HCT116 (cell line): Measurements from ENCODE around the gene MAML3. TPM values are rescaled to one million over a fixed set of nuclear protein-coding genes. Genes with fewer than 3 reads are reported as not detected.
A peak's percentile ranks its signal among the peaks of the same experiment; 100 is the strongest.

Source experiments
- ATAC-seq: fragments of 200-7000 bp; cut with Tn5 transposase; 2 replicates; pipeline ENCODE4 v1.9.1; 2020; ENCODE audit warnings: mild to moderate bottlenecking, moderate library complexity
- BruUV-seq: library from RNA; stranded (reverse); fragments of 400-500 nt; replicated peaks from 2 replicates; lab custom pipeline; 2021; lab: Mats Ljungman, UMichigan
- CTCF ChIA-PET: fragments of 300-600 bp; sonication (Branson Sonifier 250); formaldehyde crosslinking; loops from one replicate; lab custom pipeline; 2021; ENCODE audit warnings: antibody characterized with exemption; lab: Charles Lee
- POLR2A ChIA-PET: fragments of 300-600, 350-600 bp; sonication (Branson Sonifier 250); formaldehyde crosslinking; loops from one replicate; lab custom pipeline; 2021; ENCODE audit warnings: antibody characterized with exemption; lab: Charles Lee
- RAD21 ChIA-PET, 2 experiments: fragments of 300-600 bp; sonication (Branson Sonifier 250); formaldehyde crosslinking; loops; one replicate each; lab custom pipeline; 2023; ENCODE audit warnings: low total read pairs in 2 of 2; ENCODE audit not compliant: uncharacterized antibody in 2 of 2, unreplicated experiment in 2 of 2, low non-redundant PET in 1 of 2; lab: Charles Lee
- DNase-seq: peaks from one replicate; pipeline ENCODE4 v3.0.0-alpha.2; 2010; ENCODE audit warnings: low read depth, low spot score
- H2AFZ ChIP-seq: fragments of 200-600 bp; shearing (Covaris generic), sonication (generic); 2 replicates; pipeline ENCODE4 v1.6.1; 2017; ENCODE audit warnings: low read depth, mixed run types, mixed read lengths, antibody characterized with exemption, low read length; ENCODE audit not compliant: poor library complexity, severe bottlenecking
- H3K27ac ChIP-seq: 2 replicates; pipeline ENCODE4 v1.5.1; 2012; ENCODE audit warnings: low read depth, low read length
- H3K27me3 ChIP-seq: fragments of 200-600 bp; sonication (generic); 2 replicates; pipeline ENCODE4 v1.6.1; 2016; ENCODE audit warnings: mixed run types, low read length, mixed read lengths; ENCODE audit not compliant: insufficient read depth
- H3K36me3 ChIP-seq, 2 experiments: fragments of 200-500 bp in 1 of 2; fragments of 200-600 bp in 1 of 2; sonication (Bioruptor generic) in 1 of 2; sonication (generic) in 1 of 2; 2 replicates each; pipeline versions ENCODE4 v1.5.1 to v1.6.1; 2014 to 2016; ENCODE audit warnings: low read length in 2 of 2, inconsistent platforms in 1 of 2, mixed read lengths in 1 of 2, mixed run types in 1 of 2; ENCODE audit not compliant: insufficient read depth in 2 of 2, control insufficient read depth in 1 of 2
- H3K4me1 ChIP-seq, 2 experiments: fragments of 200-600 bp in 1 of 2; sonication (generic) in 1 of 2; 2 replicates each; pipeline versions ENCODE4 v1.5.1 to v1.6.1; 2012 to 2017; ENCODE audit warnings: low read length in 2 of 2, inconsistent platforms in 1 of 2, mild to moderate bottlenecking in 1 of 2, mixed read lengths in 1 of 2, mixed run types in 1 of 2, moderate library complexity in 1 of 2; ENCODE audit not compliant: insufficient read depth in 2 of 2, control insufficient read depth in 1 of 2
- H3K4me2 ChIP-seq: fragments of 200-600 bp; sonication (generic); 2 replicates; pipeline ENCODE4 v1.6.1; 2017; ENCODE audit warnings: mixed run types, low read length, mixed read lengths
- H3K4me3 ChIP-seq, 2 experiments: fragments of 200-600 bp in 1 of 2; sonication (generic) in 1 of 2; replicated peaks in 1 of 2; 2 replicates each; pipeline ENCODE4 v1.5.1; 2011 to 2016; ENCODE audit warnings: low read length in 2 of 2, control low read depth in 1 of 2, low read depth in 1 of 2, mild to moderate bottlenecking in 1 of 2, mixed read lengths in 1 of 2, mixed run types in 1 of 2
- H3K79me2 ChIP-seq: fragments of 200-600 bp; sonication (generic); 2 replicates; pipeline ENCODE4 v1.6.1; 2017; ENCODE audit warnings: mild to moderate bottlenecking, mixed run types, low read length, moderate library complexity, mixed read lengths; ENCODE audit not compliant: insufficient read depth
- H3K9ac ChIP-seq: fragments of 200-600 bp; sonication (generic); 2 replicates; pipeline ENCODE4 v1.6.1; 2016; ENCODE audit warnings: low read length, mixed read lengths
- H3K9me2 ChIP-seq: fragments of 200-600 bp; sonication (generic), shearing (Covaris generic); 2 replicates; pipeline ENCODE4 v1.6.1; 2017; ENCODE audit warnings: mixed run types, mild to moderate bottlenecking, moderate library complexity; ENCODE audit not compliant: insufficient read depth
- H3K9me3 ChIP-seq, 2 experiments: fragments of 200-500 bp in 1 of 2; fragments of 200-600 bp in 1 of 2; sonication (Bioruptor generic) in 1 of 2; sonication (generic) in 1 of 2; 2 replicates each; pipeline ENCODE4 v1.6.1; 2014 to 2017; ENCODE audit warnings: low read length in 2 of 2, mixed read lengths in 2 of 2, inconsistent platforms in 1 of 2, low read depth in 1 of 2, mild to moderate bottlenecking in 1 of 2, mixed run types in 1 of 2, moderate library complexity in 1 of 2; ENCODE audit not compliant: control insufficient read depth in 1 of 2, insufficient read depth in 1 of 2
- H4K20me1 ChIP-seq: fragments of 200-600 bp; sonication (generic), shearing (Covaris generic); 2 replicates; pipeline ENCODE4 v1.6.1; 2017; ENCODE audit warnings: mixed run types, mild to moderate bottlenecking, moderate library complexity; ENCODE audit not compliant: insufficient read depth
- CEBPB ChIP-seq: IDR thresholded peaks from 2 replicates; pipeline ENCODE4 v1.6.1; 2012; ENCODE audit warnings: low read depth
- CTCF ChIP-seq, 3 experiments: fragments of 200-600 bp in 1 of 3; sonication (generic) in 1 of 3; IDR thresholded peaks in 2 of 3; conservative IDR thresholded peaks in 1 of 3; 2 replicates each; pipeline ENCODE4 v1.5.1; 2012 to 2017; ENCODE audit warnings: low read depth in 2 of 3, low read length in 2 of 3, antibody characterized with exemption in 1 of 3, borderline replicate concordance in 1 of 3, control low read depth in 1 of 3, mild to moderate bottlenecking in 1 of 3, mixed read lengths in 1 of 3, mixed run types in 1 of 3, moderate library complexity in 1 of 3; ENCODE audit not compliant: insufficient read depth in 1 of 3
- EZH2 ChIP-seq: fragments of 200-600 bp; sonication (generic); IDR thresholded peaks from 2 replicates; pipeline ENCODE4 v1.6.1; 2017; ENCODE audit warnings: antibody characterized with exemption, mixed run types
- EZH2phosphoT487 ChIP-seq: fragments of 200-600 bp; IDR thresholded peaks from 2 replicates; pipeline ENCODE4 v1.6.1; 2018; ENCODE audit warnings: antibody characterized with exemption, borderline replicate concordance
- POLR2AphosphoS5 ChIP-seq: IDR thresholded peaks from 2 replicates; pipeline ENCODE4 v1.6.1; 2011; ENCODE audit warnings: mild to moderate bottlenecking, low read depth, low read length, moderate library complexity
- RAD21 ChIP-seq: IDR thresholded peaks from 2 replicates; pipeline ENCODE4 v1.6.1; 2012; ENCODE audit warnings: low read depth, mild to moderate bottlenecking
- SIN3A ChIP-seq: IDR thresholded peaks from 2 replicates; pipeline ENCODE4 v1.6.1; 2012; ENCODE audit warnings: low read depth
- SRF ChIP-seq: IDR thresholded peaks from 2 replicates; pipeline ENCODE4 v1.6.1; 2012; ENCODE audit warnings: low read depth
- YY1 ChIP-seq: IDR thresholded peaks from 2 replicates; pipeline ENCODE4 v1.6.1; 2011; ENCODE audit warnings: low read length, low read depth, moderate library complexity, mild to moderate bottlenecking; ENCODE audit not compliant: insufficient replicate concordance; ENCODE audit errors: extremely low read depth
- ZBTB33 ChIP-seq: IDR thresholded peaks from 2 replicates; pipeline ENCODE4 v1.6.1; 2011; ENCODE audit warnings: mild to moderate bottlenecking, low read length, moderate library complexity; ENCODE audit not compliant: insufficient replicate concordance; ENCODE audit errors: extremely low read depth
- ZNF274 ChIP-seq: fragments of 200-500 bp; sonication (Bioruptor generic); IDR thresholded peaks from 2 replicates; pipeline ENCODE4 v1.6.1; 2014; ENCODE audit warnings: mild to moderate bottlenecking, low read depth, low read length, inconsistent platforms
- intact Hi-C: fragments of 100-400 bp; cut with micrococcal nuclease; formaldehyde crosslinking; loops from 2 replicates; pipeline ENCODE4 v1.10.0; 2022
- total RNA-seq: library from RNA; stranded (reverse); gene quantifications from one replicate; pipeline ENCODE4 v1.2.1, GENCODE V29; 2021; ENCODE audit not compliant: unreplicated experiment

MAML3 gene
- total RNA-seq, 1 experiment from 2014 or later, result 3.1 TPM

GRCh38 chr4:140044337-140044902 is 109.6 kb downstream of the MAML3 start:
- ChIA-PET POLR2A (no interaction called here), RAD21 (no interaction called here), CTCF (interaction anchor here (1.3 kb wide), 1 partner anchor 8 kb away, joined by 5 read pairs; no protein-coding TSS in a partner anchor)
- no peak overlapping the region for H2AFZ ChIP-seq
- H3K9ac ChIP-seq, result no peak overlapping the region
- H3K36me3 ChIP-seq, result no peaks in the 10 kb centered on the region
- no peak overlapping the region for H3K27ac ChIP-seq
- DNase-seq (no peak), ATAC-seq (no peak)
- H3K9me2 ChIP-seq, result no peaks in the 10 kb centered on the region
- no peaks in the 10 kb centered on the region for H4K20me1 ChIP-seq
- H3K4me2 ChIP-seq, result no peak overlapping the region
- no peak for TF ChIP-seq EZH2
- peak; percentile 25; the same call in 1 of the 2 replicates for TF ChIP-seq CEBPB
- H3K4me3 ChIP-seq, result no peak overlapping the region
- intact Hi-C loops, result no loop called here
- H3K4me1 ChIP-seq, result peaks cover 0 to 6% of the 10 kb centered on the region in 2 experiments; a peak in 1 of 4 replicates
- peaks cover 8% of the 10 kb centered on the region; the same call in 1 of the 2 replicates for H3K27me3 ChIP-seq
- no TSS peak for BruUV-seq
- H3K79me2 ChIP-seq, result no peaks in the 10 kb centered on the region
- no peaks in the 10 kb centered on the region for H3K9me3 ChIP-seq

GRCh38 chr4:140042634-140043033 is 111.3 kb downstream of the MAML3 start:
- intact Hi-C loops, result no loop called here
- TF ChIP-seq POLR2AphosphoS5, result no peak
- TF ChIP-seq CTCF (IDR thresholded peaks at IDR 0.05 in 2 of 3, conservative IDR thresholded peaks at IDR 0.05 in 1 of 3; ENCODE audit: borderline replicate concordance in 1 of 3, insufficient read depth in 1 of 3, low read depth in 2 of 3, low read length in 2 of 3), result no peak
- no peak for TF ChIP-seq SIN3A
- no peak for TF ChIP-seq ZBTB33
- TF ChIP-seq YY1, result no peak
- no peak for TF ChIP-seq SRF
- TF ChIP-seq RAD21, result no peak
- TF ChIP-seq ZNF274, result no peak
- no peak for TF ChIP-seq EZH2phosphoT487
- TF ChIP-seq, all 23 proteins: peak for 0
- H3K27ac ChIP-seq, result no peak overlapping the region
- peaks cover 0 to 3% of the 10 kb centered on the region in 2 experiments; a peak in 1 of 4 replicates for H3K4me1 ChIP-seq
- no peak overlapping the region for H3K9ac ChIP-seq
- DNase-seq (no peak), ATAC-seq (no peak)
- ChIA-PET RAD21 (no interaction called here), CTCF (no interaction called here), POLR2A (no interaction called here)
- no TSS peak for BruUV-seq
- H4K20me1 ChIP-seq, result no peaks in the 10 kb centered on the region
- no peak overlapping the region for H3K4me2 ChIP-seq
- no peaks in the 10 kb centered on the region for H3K9me3 ChIP-seq
- H3K9me2 ChIP-seq, result no peaks in the 10 kb centered on the region
- H3K27me3 ChIP-seq, result no peaks in the 10 kb centered on the region
- no peak overlapping the region for H3K4me3 ChIP-seq
- H3K79me2 ChIP-seq, result no peaks in the 10 kb centered on the region
- no peaks in the 10 kb centered on the region for H3K36me3 ChIP-seq
- H2AFZ ChIP-seq, result no peak overlapping the region
